ENCODE measurements around the gene RRN3.
A peak's percentile ranks its signal among the peaks of the same experiment; 100 is the strongest.
"Not testable (repeated sequence)": the region's sequence is repeated elsewhere in the genome, so short reads cannot be mapped to it uniquely, and the experiment has no call there.

Gene RRN3

GRCh38 chr16:15028801-15029698, 65.0 kb downstream of the RRN3 start:
- DNase-seq (ENCODE audit: low read depth in 3 of 3) = not testable (repeated sequence)

GRCh38 chr16:15028345-15028715, 65.7 kb downstream of the RRN3 start:
- DNase-seq (ENCODE audit: low read depth in 3 of 3) = not testable (repeated sequence)

DNA sequence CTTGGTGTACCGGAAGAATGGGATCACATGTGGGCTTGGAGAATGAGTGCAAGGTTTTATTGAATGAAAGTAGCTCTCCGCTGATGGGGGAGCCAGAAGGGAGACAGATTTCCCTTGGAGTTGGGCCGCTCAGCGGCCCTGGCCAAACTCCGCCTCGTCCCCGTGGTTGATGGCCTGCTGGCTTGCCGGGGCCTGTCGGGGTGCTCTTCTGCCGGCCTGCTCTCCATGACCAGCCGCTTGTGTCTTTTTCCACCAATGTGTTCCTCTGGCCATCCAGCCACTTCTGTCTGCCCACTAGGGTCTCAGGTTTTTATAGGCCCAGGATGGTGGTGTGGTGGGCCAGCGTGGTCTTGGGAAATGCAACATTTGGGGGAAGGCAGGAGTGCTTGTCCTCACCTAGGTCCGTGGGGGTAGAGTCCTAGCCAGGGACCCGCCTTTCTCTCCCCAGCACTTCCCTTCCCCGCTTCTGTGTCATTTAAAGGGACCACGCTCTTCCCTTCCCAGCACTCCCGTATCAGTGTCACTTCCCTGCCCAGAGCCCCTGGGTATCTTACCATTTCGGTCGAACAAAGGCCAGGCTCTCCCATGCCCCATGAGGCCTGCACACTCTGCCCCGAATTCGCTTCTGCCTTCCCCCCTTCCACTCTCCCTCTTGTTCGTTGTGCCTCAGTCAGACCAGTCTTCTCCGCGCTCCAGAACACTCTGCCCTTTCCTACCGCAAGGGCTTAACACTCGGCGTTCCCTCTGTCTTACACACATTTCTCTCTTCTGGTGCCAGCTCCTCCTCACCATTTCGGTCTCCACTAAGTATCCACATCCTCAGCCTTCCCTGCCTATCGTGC, 66.3 kb downstream of the RRN3 start:
- not testable (repeated sequence) for DNase-seq (ENCODE audit: low read depth in 3 of 3)

GRCh38 chr16:15027051-15027450, 67.0 kb downstream of the RRN3 start:
- DNase-seq (ENCODE audit: low read depth in 3 of 3) = not testable (repeated sequence)

DNA sequence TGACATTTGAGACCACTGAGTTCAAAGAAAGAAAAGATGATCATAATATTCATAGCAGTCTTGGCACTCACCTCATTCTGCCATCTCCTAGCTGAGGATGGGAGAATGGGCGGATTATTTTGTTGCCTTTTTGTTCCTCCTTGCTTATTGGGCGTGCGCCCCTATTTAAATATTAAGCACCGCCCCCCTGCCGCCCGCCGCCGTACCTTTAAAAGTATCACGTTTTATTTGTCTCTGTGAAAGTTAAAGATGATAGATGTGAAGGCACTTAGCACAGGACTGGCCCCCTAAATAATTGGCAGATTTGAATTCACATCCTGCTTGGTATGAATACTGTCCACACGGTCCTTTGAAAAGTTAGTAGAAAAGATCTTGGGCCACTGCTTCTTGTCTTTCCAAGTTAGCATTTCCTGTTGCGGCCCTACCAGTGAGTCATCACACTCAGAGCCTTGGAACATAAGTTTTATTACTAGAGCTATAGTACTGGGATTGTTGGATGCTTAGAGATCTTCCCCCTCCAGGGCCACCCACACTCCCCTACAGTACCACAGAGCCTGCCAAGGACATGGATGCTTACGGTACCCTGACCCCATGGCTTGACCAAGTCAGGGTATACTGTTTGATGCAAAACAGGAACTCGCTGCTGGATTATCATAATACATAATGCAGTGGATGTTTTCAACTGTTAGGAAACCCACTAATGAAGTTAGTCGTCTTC, 68.7 kb downstream of the RRN3 start:
- not testable (repeated sequence) for DNase-seq (ENCODE audit: low read depth in 3 of 3)

DNA sequence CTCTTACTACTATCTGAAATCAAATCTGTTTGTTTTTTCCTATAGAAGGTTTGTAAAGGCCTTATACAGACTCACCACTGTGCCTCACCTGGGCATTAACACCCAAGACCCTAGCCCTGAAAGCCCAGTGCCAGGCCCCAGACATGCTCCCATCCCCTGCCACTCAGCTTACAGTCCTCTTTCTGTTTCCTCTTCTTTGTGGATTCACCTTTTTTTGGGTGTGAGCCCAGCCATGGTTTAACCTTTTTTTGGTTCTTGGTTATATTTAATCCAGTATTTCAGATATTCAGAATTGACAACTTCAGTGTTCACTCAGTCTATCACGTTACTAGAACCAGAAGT, 69.2 kb downstream of the RRN3 start:
- DNase-seq (ENCODE audit: low read depth in 3 of 3) = not testable (repeated sequence)

- not testable (repeated sequence) for DNase-seq (ENCODE audit: low read depth in 3 of 3)
Observed at GRCh38 chr16:15023381-15024077, 70.5 kb downstream of the RRN3 start.

- peak in 2 of 3 donors; percentile 8 to 33 for DNase-seq (ENCODE audit: low read depth in 3 of 3)
Observed at GRCh38 chr16:15022194-15022593, 71.9 kb downstream of the RRN3 start.

DNA sequence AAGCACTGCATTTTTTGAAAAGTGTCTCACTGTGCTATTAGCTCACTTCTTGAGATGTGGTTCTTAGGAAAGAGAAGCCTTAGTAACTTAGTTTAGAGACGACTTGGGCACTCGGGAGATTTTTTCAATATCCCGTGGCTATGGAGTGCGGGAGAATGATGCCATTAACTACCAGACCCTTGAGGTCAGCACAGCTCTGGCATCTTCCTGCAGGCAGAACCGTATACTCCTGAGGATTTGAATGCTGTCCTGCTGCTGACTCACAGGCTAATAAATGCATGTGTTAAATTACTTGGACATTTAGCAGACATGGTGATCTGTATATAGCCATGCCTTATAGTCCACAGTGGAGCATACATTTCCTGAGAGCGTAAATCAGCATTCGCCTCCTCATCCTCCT, 72.6 kb downstream of the RRN3 start:
- DNase-seq (ENCODE audit: low read depth in 3 of 3) = not testable (repeated sequence)

DNA sequence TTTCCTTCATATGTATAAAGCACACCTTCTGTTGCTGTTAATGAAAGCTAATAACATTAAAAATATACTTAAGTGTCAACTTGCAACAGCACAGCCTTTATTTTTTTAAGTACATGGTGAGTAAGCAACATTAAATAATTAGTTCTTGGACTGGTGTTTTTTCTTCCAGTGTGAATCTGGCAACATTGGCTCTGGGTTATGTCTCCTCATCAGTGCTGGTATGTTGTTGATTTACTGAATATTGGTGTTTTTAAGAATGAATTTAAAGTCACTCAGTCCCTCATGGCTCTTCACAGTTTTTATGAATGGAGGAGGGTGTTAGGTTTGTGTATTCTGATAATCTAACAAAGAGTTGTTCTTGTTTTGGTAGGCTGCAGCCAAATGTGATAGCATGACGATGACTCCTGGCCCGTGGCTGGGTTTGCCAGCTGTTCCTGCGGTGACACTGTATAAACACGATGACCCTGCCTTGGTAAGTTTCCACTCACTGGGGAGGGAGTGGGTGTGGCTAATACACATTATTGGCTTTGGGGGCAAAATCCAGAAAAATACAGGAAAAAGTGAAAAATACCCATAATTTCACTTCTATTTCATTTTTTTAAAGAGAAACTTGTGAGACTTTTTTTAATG, 77.0 kb downstream of the RRN3 start:
- not testable (repeated sequence) for DNase-seq (ENCODE audit: low read depth in 3 of 3)

DNA sequence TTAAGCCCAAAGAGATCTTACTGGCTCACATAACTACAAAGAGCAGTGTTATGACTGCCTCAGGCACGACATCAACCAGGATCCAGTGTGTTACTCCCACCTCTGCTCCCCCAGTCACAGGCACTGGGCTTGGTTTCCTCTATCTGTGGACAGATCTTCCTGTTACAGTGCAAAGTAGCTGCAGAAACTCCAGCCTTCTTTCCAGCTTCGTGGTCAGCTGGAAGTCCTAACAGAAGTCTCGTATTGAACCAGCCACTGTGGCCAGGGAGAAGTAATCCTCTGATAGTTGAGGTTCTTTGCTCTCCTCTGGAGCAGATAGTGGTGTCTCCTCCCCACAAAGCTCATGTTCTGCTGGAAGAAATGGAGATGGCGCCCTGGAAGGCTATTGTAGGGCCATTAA, 77.7 kb downstream of the RRN3 start:
- not testable (repeated sequence) for DNase-seq (ENCODE audit: low read depth in 3 of 3)

DNA sequence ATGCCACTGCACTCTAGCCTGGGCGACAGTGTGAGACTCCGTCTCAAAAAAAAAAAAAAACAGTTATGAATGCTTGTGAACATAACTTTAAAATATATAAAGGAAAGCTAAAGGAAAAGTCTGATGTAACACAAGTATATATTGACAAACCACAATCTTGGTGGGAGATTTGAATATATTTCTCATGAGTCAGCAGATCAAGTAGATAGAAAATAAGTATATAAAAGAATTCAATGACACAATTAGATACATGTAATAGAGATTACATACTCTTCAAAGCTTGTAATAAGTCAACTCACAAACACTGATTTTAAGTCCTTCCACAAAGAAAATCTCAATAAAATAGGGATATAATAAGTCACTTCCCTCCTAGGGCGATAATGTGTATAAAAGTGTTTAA, 78.4 kb downstream of the RRN3 start:
- DNase-seq (ENCODE audit: low read depth in 3 of 3) = not testable (repeated sequence)

GRCh38 chr16:15012941-15013340, 81.1 kb downstream of the RRN3 start:
- not testable (repeated sequence) for DNase-seq (ENCODE audit: low read depth in 3 of 3)

Data from stimulated activated CD4-positive, alpha-beta T cell treated with anti-CD3 and anti-CD28 coated beads, TNF-alpha, amount 100 ng/mL, for 48 hours (primary cell).